HEK293 (cell line): ENCODE results near the gene PLEKHA7.

Experiments
- MEIS1 ChIP-seq: sonication (generic); formaldehyde crosslinking; IDR thresholded peaks from 2 replicates; pipeline ENCODE4 v1.8.1; 2022; ENCODE audit warnings: missing genetic modification reagents, mild to moderate bottlenecking, borderline replicate concordance
- ZBTB17 ChIP-seq: fragments of 450-650 bp; formaldehyde crosslinking; IDR thresholded peaks from 2 replicates; pipeline ENCODE4 v1.5.1; 2016; ENCODE audit warnings: missing biosample characterization, missing genetic modification characterization
- ZNF24 ChIP-seq: fragments of 450-650 bp; formaldehyde crosslinking; IDR thresholded peaks from 2 replicates; pipeline ENCODE4 v1.5.1; 2016; ENCODE audit warnings: missing biosample characterization, missing genetic modification characterization
- ZNF324 ChIP-seq: fragments of 450-650 bp; formaldehyde crosslinking; IDR thresholded peaks from 2 replicates; pipeline ENCODE4 v1.5.1; 2016; ENCODE audit warnings: missing biosample characterization, missing genetic modification characterization
- ZNF521 ChIP-seq: fragments of 450-650 bp; formaldehyde crosslinking; IDR thresholded peaks from 2 replicates; pipeline ENCODE4 v1.5.1; 2017; ENCODE audit warnings: missing biosample characterization, mild to moderate bottlenecking, missing genetic modification characterization
- ZNF654 ChIP-seq: fragments of 450-650 bp; formaldehyde crosslinking; IDR thresholded peaks from 2 replicates; pipeline ENCODE4 v1.5.1; 2016; ENCODE audit warnings: low read depth, missing biosample characterization, missing genetic modification characterization
- ZNF707 ChIP-seq: fragments of 450-650 bp; formaldehyde crosslinking; IDR thresholded peaks from 2 replicates; pipeline ENCODE4 v1.5.1; 2016; ENCODE audit warnings: missing biosample characterization, missing genetic modification characterization
- ZNF747 ChIP-seq: fragments of 450-650 bp; formaldehyde crosslinking; IDR thresholded peaks from 2 replicates; pipeline ENCODE4 v1.5.1; 2016; ENCODE audit warnings: missing biosample characterization, missing genetic modification characterization
- TF ChIP-seq, protein P1 (sequence below): fragments of 450-650 bp; formaldehyde crosslinking; IDR thresholded peaks from 2 replicates; pipeline ENCODE4 v1.5.1; 2016; ENCODE audit warnings: missing biosample characterization, missing genetic modification characterization

- TF ChIP-seq, protein P1, sequence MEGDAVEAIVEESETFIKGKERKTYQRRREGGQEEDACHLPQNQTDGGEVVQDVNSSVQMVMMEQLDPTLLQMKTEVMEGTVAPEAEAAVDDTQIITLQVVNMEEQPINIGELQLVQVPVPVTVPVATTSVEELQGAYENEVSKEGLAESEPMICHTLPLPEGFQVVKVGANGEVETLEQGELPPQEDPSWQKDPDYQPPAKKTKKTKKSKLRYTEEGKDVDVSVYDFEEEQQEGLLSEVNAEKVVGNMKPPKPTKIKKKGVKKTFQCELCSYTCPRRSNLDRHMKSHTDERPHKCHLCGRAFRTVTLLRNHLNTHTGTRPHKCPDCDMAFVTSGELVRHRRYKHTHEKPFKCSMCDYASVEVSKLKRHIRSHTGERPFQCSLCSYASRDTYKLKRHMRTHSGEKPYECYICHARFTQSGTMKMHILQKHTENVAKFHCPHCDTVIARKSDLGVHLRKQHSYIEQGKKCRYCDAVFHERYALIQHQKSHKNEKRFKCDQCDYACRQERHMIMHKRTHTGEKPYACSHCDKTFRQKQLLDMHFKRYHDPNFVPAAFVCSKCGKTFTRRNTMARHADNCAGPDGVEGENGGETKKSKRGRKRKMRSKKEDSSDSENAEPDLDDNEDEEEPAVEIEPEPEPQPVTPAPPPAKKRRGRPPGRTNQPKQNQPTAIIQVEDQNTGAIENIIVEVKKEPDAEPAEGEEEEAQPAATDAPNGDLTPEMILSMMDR = no peak
- TF ChIP-seq ZNF324 (tag by site-specific recombination) = no peak
- TF ChIP-seq ZNF747 (tag by site-specific recombination) = no peak
- TF ChIP-seq MEIS1 (CRISPR knock-in tag) = no peak
- no peak for TF ChIP-seq ZNF654 (tag by site-specific recombination)
- no peak for TF ChIP-seq ZNF24 (tag by site-specific recombination)
- no peak for TF ChIP-seq ZNF521 (tag by site-specific recombination)
- no peak for TF ChIP-seq ZNF707 (tag by site-specific recombination)
- TF ChIP-seq ZBTB17 (tag by site-specific recombination) = no peak
These were observed 195.9 kb downstream of the PLEKHA7 start for GRCh38 chr11:16818284-16818683.
